Fibroblast of mammary gland (primary cell): ENCODE results near the gene CUEDC2.

Experiments
- DNase-seq: peaks from one replicate; pipeline ENCODE4 v3.0.0-alpha.2; 2010; ENCODE audit warnings: low read depth
- H3K4me3 ChIP-seq: 2 replicates; pipeline ENCODE4 v1.5.1; 2011; ENCODE audit warnings: low read depth, mild to moderate bottlenecking, low read length, moderate library complexity; ENCODE audit not compliant: control insufficient read depth
- CTCF ChIP-seq: conservative IDR thresholded peaks from 2 replicates; pipeline ENCODE4 v1.5.1; 2011; ENCODE audit warnings: low read depth, low read length, inconsistent platforms; ENCODE audit not compliant: control insufficient read depth, insufficient read depth

Gene CUEDC2

DNA sequence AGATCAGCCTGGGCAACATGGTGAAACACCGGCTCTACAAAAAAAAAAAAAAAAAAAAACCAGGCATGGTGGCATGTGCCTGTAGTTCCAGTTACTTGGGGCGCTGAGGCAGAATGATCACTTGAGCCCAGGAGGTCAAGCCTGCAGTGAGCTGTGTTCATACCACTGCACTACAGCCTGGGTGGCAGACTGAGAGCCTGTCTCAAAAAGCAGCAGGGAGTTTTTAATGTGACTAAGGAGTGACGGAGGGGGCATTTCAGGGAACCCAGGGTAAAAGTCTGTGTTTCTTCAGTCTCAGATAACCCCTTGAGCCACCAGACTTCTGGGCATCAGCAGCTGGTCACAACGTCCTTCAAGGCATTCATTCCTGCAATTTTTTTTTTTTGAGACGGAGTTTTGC is 21.1 kb upstream of the CUEDC2 start:
- H3K4me3 ChIP-seq, result no peak overlapping the region
- no peak for DNase-seq
- TF ChIP-seq CTCF, result no peak

- TF ChIP-seq CTCF, result no peak
- DNase-seq, result peak; percentile 90
- H3K4me3 ChIP-seq, result no peak overlapping the region
Measured at GRCh38 chr10:102452672-102453340, 20.4 kb upstream of the CUEDC2 start.

GRCh38 chr10:102451105-102451969 is 19.0 kb upstream of the CUEDC2 start, which contains the start of gene C10orf95:
C10orf95 (minus strand) TSS chr10:102451543; CDS start chr10:102451093, 450 bp downstream.
- no peak for DNase-seq
- no peak for TF ChIP-seq CTCF
- H3K4me3 ChIP-seq, result peak within 1 kb of the TSS; percentile 52

- H3K4me3 ChIP-seq, result peak overlapping the region; percentile 52
- no peak for TF ChIP-seq CTCF
- peak; percentile 62 for DNase-seq
Measured at GRCh38 chr10:102450374-102451104, 18.2 kb upstream of the CUEDC2 start.

DNA sequence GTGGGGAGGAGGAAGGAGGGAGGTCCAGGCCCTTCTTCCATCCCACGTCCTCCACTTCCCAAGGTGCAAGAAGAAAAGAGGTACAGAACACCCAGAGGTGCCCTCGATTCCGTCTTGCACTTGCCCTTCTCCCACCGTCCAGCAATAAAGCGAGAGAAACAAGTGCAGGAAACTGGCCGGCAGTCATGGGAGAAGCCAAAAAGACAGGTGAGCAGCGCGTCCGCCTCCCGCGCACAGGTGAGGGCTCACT is 17.7 kb upstream of the CUEDC2 start:
- no peak for DNase-seq
- no peak for TF ChIP-seq CTCF
- peak overlapping the region; percentile 51 for H3K4me3 ChIP-seq

DNA sequence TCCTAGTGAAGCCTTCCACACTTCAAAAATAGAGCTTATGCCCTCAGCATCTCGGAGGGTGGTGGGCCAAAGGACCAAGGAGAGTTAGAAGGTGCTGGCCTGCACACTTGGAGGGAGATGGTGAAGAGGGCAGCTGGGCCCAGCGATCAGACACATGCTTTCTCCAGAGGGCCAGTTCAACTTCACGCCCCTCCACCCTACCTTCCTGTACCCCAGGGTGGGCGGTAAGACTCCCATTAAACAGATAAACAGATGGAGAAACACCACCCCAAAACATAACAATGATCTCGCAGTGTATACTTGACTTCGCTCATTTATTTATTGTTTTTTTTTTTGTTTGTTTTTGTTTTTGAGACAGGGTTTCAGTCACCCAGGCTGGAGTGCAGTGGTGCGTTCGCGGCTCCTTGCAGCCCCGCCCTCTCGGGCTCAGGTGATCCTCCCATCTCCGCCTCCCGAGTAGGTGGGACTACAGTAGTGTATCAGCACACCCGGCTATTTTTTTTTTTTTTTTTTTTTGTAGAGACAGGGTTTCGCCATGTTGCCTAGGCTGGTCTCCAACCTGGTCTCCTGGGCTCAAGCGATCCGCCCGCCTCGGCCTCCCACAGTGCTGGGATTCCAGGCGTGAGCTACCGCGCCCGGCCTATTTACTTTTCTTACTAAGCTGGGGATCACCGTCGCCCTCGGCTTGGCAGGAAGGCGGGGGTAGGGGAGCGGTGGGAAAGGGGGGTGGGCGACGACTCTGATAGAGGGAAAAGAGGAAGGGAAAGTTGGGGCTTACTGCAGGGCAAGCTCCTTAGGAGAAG is 17.1 kb upstream of the CUEDC2 start:
- H3K4me3 ChIP-seq, result peak overlapping the region; percentile 51
- no peak for TF ChIP-seq CTCF
- peak; percentile 67 for DNase-seq
